Measurements from ENCODE around the gene SEC23IP.

DNA sequence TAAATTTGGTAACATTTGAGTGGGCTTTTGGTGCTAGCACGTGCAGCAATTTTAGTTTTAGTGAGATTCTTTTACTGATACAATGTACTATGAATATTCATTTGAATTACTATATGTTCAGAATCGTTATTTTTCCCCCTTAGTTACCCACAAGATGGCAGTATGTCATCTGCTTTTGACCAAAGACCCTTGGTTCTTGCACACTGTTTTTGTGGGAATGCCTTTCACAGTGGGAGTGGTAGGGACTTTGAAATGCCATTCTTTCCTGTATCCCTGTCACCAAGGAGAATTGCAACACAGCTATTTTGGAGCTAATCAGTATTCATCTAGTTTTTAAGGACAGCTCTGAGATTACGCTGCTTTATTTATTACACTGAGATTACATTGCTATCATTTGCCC lies 40.6 kb downstream of the SEC23IP start:
- TF ChIP-seq, protein P1, sequence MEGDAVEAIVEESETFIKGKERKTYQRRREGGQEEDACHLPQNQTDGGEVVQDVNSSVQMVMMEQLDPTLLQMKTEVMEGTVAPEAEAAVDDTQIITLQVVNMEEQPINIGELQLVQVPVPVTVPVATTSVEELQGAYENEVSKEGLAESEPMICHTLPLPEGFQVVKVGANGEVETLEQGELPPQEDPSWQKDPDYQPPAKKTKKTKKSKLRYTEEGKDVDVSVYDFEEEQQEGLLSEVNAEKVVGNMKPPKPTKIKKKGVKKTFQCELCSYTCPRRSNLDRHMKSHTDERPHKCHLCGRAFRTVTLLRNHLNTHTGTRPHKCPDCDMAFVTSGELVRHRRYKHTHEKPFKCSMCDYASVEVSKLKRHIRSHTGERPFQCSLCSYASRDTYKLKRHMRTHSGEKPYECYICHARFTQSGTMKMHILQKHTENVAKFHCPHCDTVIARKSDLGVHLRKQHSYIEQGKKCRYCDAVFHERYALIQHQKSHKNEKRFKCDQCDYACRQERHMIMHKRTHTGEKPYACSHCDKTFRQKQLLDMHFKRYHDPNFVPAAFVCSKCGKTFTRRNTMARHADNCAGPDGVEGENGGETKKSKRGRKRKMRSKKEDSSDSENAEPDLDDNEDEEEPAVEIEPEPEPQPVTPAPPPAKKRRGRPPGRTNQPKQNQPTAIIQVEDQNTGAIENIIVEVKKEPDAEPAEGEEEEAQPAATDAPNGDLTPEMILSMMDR (IDR thresholded peaks at IDR 0.05): no peak
- TF ChIP-seq POLR2A (IDR thresholded peaks at IDR 0.05): no peak
